GM19395 (cell line): ENCODE measurements around the gene MAP3K8.

Experiments used
- ATAC-seq: cut with Tn5 transposase; IDR thresholded peaks from one replicate; pipeline ENCODE4 v1.9.1; 2021; ENCODE audit warnings: mild to moderate bottlenecking, moderate library complexity; ENCODE audit not compliant: unreplicated experiment

The MAP3K8 gene

GRCh38 chr10:30489346-30489745, 55.4 kb downstream of the MAP3K8 start:
- no peak for ATAC-seq

GRCh38 chr10:30490289-30491000, 56.5 kb downstream of the MAP3K8 start:
- no peak for ATAC-seq

GRCh38 chr10:30491204-30491915, 57.4 kb downstream of the MAP3K8 start:
- ATAC-seq = no peak

GRCh38 chr10:30491916-30492515, 58.0 kb downstream of the MAP3K8 start:
- ATAC-seq = no peak

- peak; percentile 52 for ATAC-seq
Observed at GRCh38 chr10:30493609-30494530, 59.9 kb downstream of the MAP3K8 start.

- ATAC-seq = no peak
Observed at GRCh38 chr10:30494558-30494957, 60.6 kb downstream of the MAP3K8 start.

- no peak for ATAC-seq
Observed at GRCh38 chr10:30495687-30496086, 61.7 kb downstream of the MAP3K8 start.

- no peak for ATAC-seq
Observed at GRCh38 chr10:30499816-30500215, 65.8 kb downstream of the MAP3K8 start.

- no peak for ATAC-seq
Observed at GRCh38 chr10:30500534-30500933, 66.5 kb downstream of the MAP3K8 start.

GRCh38 chr10:30500963-30501504, 67.0 kb downstream of the MAP3K8 start:
- ATAC-seq = no peak

GRCh38 chr10:30502266-30503060, 68.5 kb downstream of the MAP3K8 start:
- ATAC-seq = peak; percentile 82

GRCh38 chr10:30503700-30504266, 69.8 kb downstream of the MAP3K8 start:
- ATAC-seq = no peak

- no peak for ATAC-seq
Observed at GRCh38 chr10:30505543-30506298, 71.7 kb downstream of the MAP3K8 start.

GRCh38 chr10:30509508-30509907, 75.5 kb downstream of the MAP3K8 start:
- ATAC-seq = no peak

GRCh38 chr10:30510184-30510931, 76.4 kb downstream of the MAP3K8 start:
- peak; percentile 92 for ATAC-seq

- peak; percentile 45 for ATAC-seq
Observed at GRCh38 chr10:30510932-30511700, 77.1 kb downstream of the MAP3K8 start.
